ENCODE measurements around the gene PRKAG3. TPM values are rescaled to one million over a fixed set of nuclear protein-coding genes. Genes with fewer than 3 reads are reported as not detected.

PRKAG3 gene
- total RNA-seq, 1 experiment from 2014 or later, result not detected

DNA sequence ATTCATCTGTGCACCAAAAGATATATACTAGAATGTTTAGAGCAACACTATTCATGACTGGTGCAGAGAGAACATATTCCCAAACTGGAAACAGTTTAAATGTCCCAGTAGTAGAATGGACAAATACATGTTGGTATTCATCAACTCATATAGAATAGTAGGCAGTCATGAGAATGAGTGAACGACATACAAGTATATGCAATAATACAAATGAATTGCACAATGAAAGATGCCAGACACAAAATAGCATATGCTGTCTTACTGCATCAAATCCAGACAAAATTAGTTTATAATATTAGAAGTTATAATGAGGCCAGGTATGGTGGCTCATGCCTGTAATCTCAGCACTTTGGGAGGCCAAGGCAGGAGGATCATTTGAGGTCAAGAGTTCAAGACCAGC, 8.3 kb upstream of the PRKAG3 start:
- no peaks in the 10 kb centered on the region for H3K4me1 ChIP-seq
- H3K9me3 ChIP-seq, result peaks cover 3% of the 10 kb centered on the region; the same call in 1 of the 2 replicates
- TF ChIP-seq, protein P1, sequence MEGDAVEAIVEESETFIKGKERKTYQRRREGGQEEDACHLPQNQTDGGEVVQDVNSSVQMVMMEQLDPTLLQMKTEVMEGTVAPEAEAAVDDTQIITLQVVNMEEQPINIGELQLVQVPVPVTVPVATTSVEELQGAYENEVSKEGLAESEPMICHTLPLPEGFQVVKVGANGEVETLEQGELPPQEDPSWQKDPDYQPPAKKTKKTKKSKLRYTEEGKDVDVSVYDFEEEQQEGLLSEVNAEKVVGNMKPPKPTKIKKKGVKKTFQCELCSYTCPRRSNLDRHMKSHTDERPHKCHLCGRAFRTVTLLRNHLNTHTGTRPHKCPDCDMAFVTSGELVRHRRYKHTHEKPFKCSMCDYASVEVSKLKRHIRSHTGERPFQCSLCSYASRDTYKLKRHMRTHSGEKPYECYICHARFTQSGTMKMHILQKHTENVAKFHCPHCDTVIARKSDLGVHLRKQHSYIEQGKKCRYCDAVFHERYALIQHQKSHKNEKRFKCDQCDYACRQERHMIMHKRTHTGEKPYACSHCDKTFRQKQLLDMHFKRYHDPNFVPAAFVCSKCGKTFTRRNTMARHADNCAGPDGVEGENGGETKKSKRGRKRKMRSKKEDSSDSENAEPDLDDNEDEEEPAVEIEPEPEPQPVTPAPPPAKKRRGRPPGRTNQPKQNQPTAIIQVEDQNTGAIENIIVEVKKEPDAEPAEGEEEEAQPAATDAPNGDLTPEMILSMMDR (IDR thresholded peaks at IDR 0.05; ENCODE audit: insufficient read depth in 1 of 2, low read depth in 1 of 2, low read length in 1 of 2, severe bottlenecking in 1 of 2, unreplicated experiment in 1 of 2), result no peak
- no TSS peak for BruUV-seq (replicated peaks)
- Mint-ChIP-seq H3K27ac (ENCODE audit: unreplicated experiment) (no peak overlapping the region), H3K4me1 (ENCODE audit: low read depth, unreplicated experiment) (no peaks in the 10 kb centered on the region), H3K36me3 (ENCODE audit: insufficient read depth, unreplicated experiment) (no peaks in the 10 kb centered on the region), H3K27me3 (ENCODE audit: insufficient read depth, unreplicated experiment) (peaks cover 11% of the 10 kb centered on the region), H3K9me3 (ENCODE audit: unreplicated experiment) (peaks cover 11% of the 10 kb centered on the region), H3K4me3 (ENCODE audit: unreplicated experiment) (no peak overlapping the region)
- intact Hi-C loops (cut with micrococcal nuclease; ENCODE audit: unreplicated experiment), result no loop called here
- no peaks in the 10 kb centered on the region for H3K36me3 ChIP-seq (ENCODE audit: control insufficient read depth, insufficient read depth, low read length)
- no peaks in the 10 kb centered on the region for H3K27me3 ChIP-seq (replicated peaks; ENCODE audit: control insufficient read depth, insufficient read depth, low read length)
- H3K4me3 ChIP-seq (ENCODE audit: low read depth, low read length), result no peak overlapping the region
- DNase-seq, result no peak
- CTCF ChIA-PET, result interaction anchor here (1.3 kb wide), 1 partner anchor 8 kb away, joined by 5 read pairs; no protein-coding TSS in a partner anchor
- POLR2A ChIA-PET, result interaction anchor here (0.6 kb wide), 1 partner anchor 306 kb away, joined by 4 read pairs; no protein-coding TSS in a partner anchor

DNA sequence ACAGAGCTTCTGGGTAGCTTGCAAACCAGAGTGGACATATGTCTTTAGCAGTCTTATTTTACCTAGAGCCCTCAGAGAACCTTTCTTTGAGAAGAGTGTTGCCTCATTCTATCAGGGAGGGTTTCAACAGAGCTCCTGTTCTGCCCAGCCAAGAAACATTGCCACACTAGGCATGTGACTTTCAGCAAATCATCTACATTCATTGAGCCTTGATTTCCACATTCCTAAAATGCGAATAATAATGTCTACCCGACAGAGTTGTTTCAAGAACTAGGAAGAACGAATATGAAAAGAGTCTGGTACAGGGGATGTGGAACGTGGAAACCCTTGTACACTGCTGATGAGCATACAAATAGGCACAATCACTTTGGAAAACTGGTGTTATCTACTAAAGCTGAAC, 7.8 kb upstream of the PRKAG3 start:
- H3K27me3 Mint-ChIP-seq (ENCODE audit: insufficient read depth, unreplicated experiment), result peaks cover 11% of the 10 kb centered on the region
- no TSS peak for BruUV-seq (replicated peaks)

DNA sequence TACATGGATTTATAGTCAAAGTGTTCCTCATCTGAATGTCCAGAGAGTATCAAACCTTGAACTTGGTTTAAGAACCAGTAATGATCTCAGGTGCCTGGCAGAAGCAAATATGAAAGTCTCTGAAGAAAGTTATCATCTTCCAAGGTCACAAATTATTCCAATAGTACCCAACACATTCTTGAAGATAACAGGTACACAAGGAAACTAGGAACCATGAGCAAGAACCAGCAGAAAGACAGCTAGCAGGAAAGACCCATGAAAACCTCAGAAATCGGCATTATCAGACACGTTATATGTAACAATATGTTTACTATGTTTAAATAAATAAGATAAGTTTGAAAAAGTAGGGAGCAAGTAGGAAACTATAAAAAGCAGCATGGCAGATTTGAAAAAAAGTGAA, 5.9 kb upstream of the PRKAG3 start:
- H3K27me3 Mint-ChIP-seq (ENCODE audit: insufficient read depth, unreplicated experiment), result peaks cover 9% of the 10 kb centered on the region
- CTCF ChIA-PET, result no interaction called here
- H3K4me1 Mint-ChIP-seq (ENCODE audit: low read depth, unreplicated experiment), result no peaks in the 10 kb centered on the region

More for the DNA sequence above, 7.8 kb upstream of the PRKAG3 start:
- DNase-seq, result no peak
- Histone ChIP-seq H3K9me3 (peaks cover 3% of the 10 kb centered on the region; the same call in 1 of the 2 replicates), H3K36me3 (ENCODE audit: control insufficient read depth, insufficient read depth, low read length) (no peaks in the 10 kb centered on the region), H3K27me3 (replicated peaks; ENCODE audit: control insufficient read depth, insufficient read depth, low read length) (no peaks in the 10 kb centered on the region), H3K4me3 (ENCODE audit: low read depth, low read length) (no peak overlapping the region), H3K4me1 (no peaks in the 10 kb centered on the region)
- ChIA-PET CTCF (interaction anchor here (0.7 to 1.3 kb wide), 2 partner anchors 8 to 11 kb away, joined by 3 to 5 read pairs; no protein-coding TSS in a partner anchor), POLR2A (no interaction called here)
- Mint-ChIP-seq H3K36me3 (ENCODE audit: insufficient read depth, unreplicated experiment) (no peaks in the 10 kb centered on the region), H3K4me3 (ENCODE audit: unreplicated experiment) (no peak overlapping the region), H3K4me1 (ENCODE audit: low read depth, unreplicated experiment) (no peaks in the 10 kb centered on the region), H3K9me3 (ENCODE audit: unreplicated experiment) (peaks cover 11% of the 10 kb centered on the region), H3K27ac (ENCODE audit: unreplicated experiment) (no peak overlapping the region)
- TF ChIP-seq, protein P1 (IDR thresholded peaks at IDR 0.05; ENCODE audit: insufficient read depth in 1 of 2, low read depth in 1 of 2, low read length in 1 of 2, severe bottlenecking in 1 of 2, unreplicated experiment in 1 of 2), result no peak
- intact Hi-C loops (cut with micrococcal nuclease; ENCODE audit: unreplicated experiment), result no loop called here

More for the DNA sequence above, 5.9 kb upstream of the PRKAG3 start:
- intact Hi-C loops (cut with micrococcal nuclease; ENCODE audit: unreplicated experiment), result no loop called here
- TF ChIP-seq, protein P1 (IDR thresholded peaks at IDR 0.05; ENCODE audit: insufficient read depth in 1 of 2, low read depth in 1 of 2, low read length in 1 of 2, severe bottlenecking in 1 of 2, unreplicated experiment in 1 of 2), result no peak
- Mint-ChIP-seq H3K27ac (ENCODE audit: unreplicated experiment) (no peak overlapping the region), H3K4me3 (ENCODE audit: unreplicated experiment) (no peak overlapping the region), H3K9me3 (ENCODE audit: unreplicated experiment) (peaks cover 11% of the 10 kb centered on the region), H3K36me3 (ENCODE audit: insufficient read depth, unreplicated experiment) (no peaks in the 10 kb centered on the region)
- BruUV-seq (replicated peaks), result no TSS peak
- Histone ChIP-seq H3K9me3 (peaks cover 3% of the 10 kb centered on the region; the same call in 1 of the 2 replicates), H3K27me3 (replicated peaks; ENCODE audit: control insufficient read depth, insufficient read depth, low read length) (no peaks in the 10 kb centered on the region; the same call in 1 of the 2 replicates), H3K4me3 (ENCODE audit: low read depth, low read length) (no peak overlapping the region), H3K4me1 (no peaks in the 10 kb centered on the region), H3K36me3 (ENCODE audit: control insufficient read depth, insufficient read depth, low read length) (no peaks in the 10 kb centered on the region)
- DNase-seq, result no peak
- POLR2A ChIA-PET, result no interaction called here
